Pancreas (tissue), 10 donors: Measurements from ENCODE around the gene PIGV. TPM values are rescaled to one million over a fixed set of nuclear protein-coding genes. Genes with fewer than 3 reads are reported as not detected.

ENCODE experiments used
- ATAC-seq, 4 donors: fragments of 200-7000 bp; cut with Tn5 transposase; one replicate each; pipeline versions ENCODE4 v1.8.0 to v1.9.1; 2020; ENCODE audit warnings: mild to moderate bottlenecking in 4 of 4, moderate library complexity in 4 of 4
- DNase-seq, 6 donors: peaks; one replicate each; pipeline ENCODE4 v3.0.0-alpha.2; 2020
- FAIRE-seq: peaks from 2 replicates; lab custom pipeline; 2012; peaks lifted over from hg19 to GRCh38; lab: Jason Lieb, UNC
- H3K27ac ChIP-seq, 4 donors: fragments of 200-600 bp; sonication (generic); 1 replicate in 3 of 4; 2 replicates in 1 of 4; pipeline versions ENCODE4 v1.5.0 to v1.8.0; 2020
- H3K27me3 ChIP-seq, 4 donors: fragments of 200-600 bp; one replicate each; pipeline ENCODE4 v1.8.0; 2021
- H3K36me3 ChIP-seq, 3 donors: fragments of 200-600 bp; sonication (generic) in 1 of 3; one replicate each; pipeline versions ENCODE4 v1.5.0 to v1.8.0; 2020 to 2021
- H3K4me1 ChIP-seq, 3 donors: fragments of 200-600 bp; one replicate each; pipeline ENCODE4 v1.8.0; 2021
- H3K4me3 ChIP-seq, 4 donors: fragments of 200-600 bp; sonication (generic) in 2 of 4; one replicate each; pipeline versions ENCODE4 v1.5.0 to v1.8.0; 2020 to 2021
- H3K9me3 ChIP-seq, 4 donors: fragments of 200-600 bp; one replicate each; pipeline ENCODE4 v1.8.0; 2021
- CTCF ChIP-seq, 4 donors: fragments of 200-600 bp; sonication (generic) in 3 of 4; IDR thresholded peaks; one replicate each; pipeline versions ENCODE4 v1.5.0 to v1.8.0; 2021; ENCODE audit warnings: antibody characterized with exemption in 4 of 4
- WGBS, 2 donors: extraction: QIAGEN DNeasy Blood & Tissue Kit; methylation state at CpG; one replicate each; pipeline ENCODE4 v1.1.7; 2013; 5-methylcytosine and 5-hydroxymethylcytosine counted together
- intact Hi-C, 3 donors: fragments of 100-400 bp; cut with DNase I; formaldehyde crosslinking; loops; one replicate each; pipeline versions ENCODE4 v1.11.1 to v1.14.2; 2022
- polyA plus RNA-seq, 2 donors: library from polyadenylated mRNA; stranded (reverse); fragments of 200-250 nt; gene quantifications; one replicate each; pipeline ENCODE4 v1.2.3, GENCODE V29; 2013
- total RNA-seq, 6 donors: library from RNA; stranded (reverse); fragmentation: NEBNext Ultra II Directional in 4 of 6; extraction: Animal tissue kit (Norgen Biotek cat#: 25700) in 4 of 6; gene quantifications; one replicate each; pipeline versions ENCODE4 v1.2.1 to v1.2.4, GENCODE V29; 2021 to 2023
- donor health status: healthy with polysubstance abuse.
- donor health status: DM: no; HTN: no; CAD: no; lungs with moderate emphysema.
- donor health status: DM: no; HTN: no; CAD: no.
- donor health status: control.
- donor health status: control.
- donor health status: Bipolar disorder and iron deficiency.
- donor health status: DM: yes; HTN: yes; CAD: no.
- donor health status: DM: no; HTN: no; CAD: no.
- donor health status: DM: no; HTN: no; CAD: no.
- donor health status: DM: yes; HTN: yes; CAD: no.

PIGV gene
- total and polyA plus RNA-seq, 8 donors: 3.3 to 9.5 (median 6.5) TPM

GRCh38 chr1:26771285-26771642 is 16.5 kb upstream of the PIGV start:
- ATAC-seq: no peak
- H3K36me3 ChIP-seq: peaks cover 4 to 66% (median 43%) of the 10 kb centered on the region in 3 donors

GRCh38 chr1:26771643-26772321 is 16.0 kb upstream of the PIGV start:
- no peak for FAIRE-seq
- H3K36me3 ChIP-seq: peaks cover 4 to 66% (median 37%) of the 10 kb centered on the region in 3 donors

More at GRCh38 chr1:26771285-26771642, 16.5 kb upstream of the PIGV start:
- H3K27ac ChIP-seq: peak overlapping the region in 2 of 4 donors; percentile 7 to 34
- H3K27me3 ChIP-seq: no peaks in the 10 kb centered on the region
- peaks cover 0 to 14% (median 0%) of the 10 kb centered on the region in 3 donors for H3K4me1 ChIP-seq
- WGBS, 2 donors: 69 to 70% methylated on average over 3 of the region's 3 CpGs
- H3K4me3 ChIP-seq: no peak overlapping the region
- FAIRE-seq: no peak
- H3K9me3 ChIP-seq: no peaks in the 10 kb centered on the region
- intact Hi-C loops: loop anchor here in 1 of 3 donors (10.0 kb wide), 1 partner anchor 66 kb away; no protein-coding TSS in a partner anchor
- no peak for TF ChIP-seq CTCF (IDR thresholded peaks at IDR 0.05)
- DNase-seq: no peak

GRCh38 chr1:26772687-26773086 is 15.1 kb upstream of the PIGV start:
- intact Hi-C loops: loop anchor here in 1 of 3 donors (10.0 kb wide), 1 partner anchor 68 kb away; no protein-coding TSS in a partner anchor
- Histone ChIP-seq H3K4me3 (no peak overlapping the region), H3K36me3 (peaks cover 4 to 62% (median 33%) of the 10 kb centered on the region in 3 donors), H3K27me3 (no peaks in the 10 kb centered on the region), H3K27ac (no peak overlapping the region), H3K4me1 (peaks cover 0 to 14% (median 0%) of the 10 kb centered on the region in 3 donors), H3K9me3 (no peaks in the 10 kb centered on the region)
- ATAC-seq (no peak), FAIRE-seq (no peak), DNase-seq (no peak)
- 92 to 96% methylated on average over 4 of the region's 4 CpGs for WGBS, 2 donors
- no peak for TF ChIP-seq CTCF (IDR thresholded peaks at IDR 0.05)

More at GRCh38 chr1:26771643-26772321, 16.0 kb upstream of the PIGV start:
- DNase-seq (no peak), ATAC-seq (peak in 3 of 4 donors; percentile 60 to 80 (median 71))
- Histone ChIP-seq H3K27ac (peak overlapping the region in 2 of 4 donors; percentile 7 to 34), H3K27me3 (no peaks in the 10 kb centered on the region), H3K9me3 (no peaks in the 10 kb centered on the region), H3K4me1 (peaks cover 0 to 14% (median 0%) of the 10 kb centered on the region in 3 donors), H3K4me3 (no peak overlapping the region)
- 88 to 89% methylated on average over 2 of the region's 2 CpGs for WGBS, 2 donors
- intact Hi-C loops: loop anchor here in 1 of 3 donors (10.0 kb wide), 1 partner anchor 67 kb away; no protein-coding TSS in a partner anchor
- TF ChIP-seq CTCF (IDR thresholded peaks at IDR 0.05): no peak

GRCh38 chr1:26774462-26774861 is 13.3 kb upstream of the PIGV start:
- H3K36me3 ChIP-seq: peaks cover 4 to 63% (median 34%) of the 10 kb centered on the region in 3 donors
- no peaks in the 10 kb centered on the region for H3K9me3 ChIP-seq
- H3K27ac ChIP-seq: no peak overlapping the region
- no peaks in the 10 kb centered on the region for H3K27me3 ChIP-seq
- WGBS, 2 donors: 88 to 92% methylated on average over 13 of the region's 13 CpGs
- ATAC-seq: no peak
- no peak for DNase-seq
- no peak overlapping the region for H3K4me3 ChIP-seq
- intact Hi-C loops: loop anchor here in 1 of 3 donors (10.0 kb wide), 1 partner anchor 70 kb away; no protein-coding TSS in a partner anchor
- peaks cover 0 to 3% (median 0%) of the 10 kb centered on the region in 3 donors for H3K4me1 ChIP-seq
- no peak for TF ChIP-seq CTCF (IDR thresholded peaks at IDR 0.05)
- FAIRE-seq: no peak
